HL-60 (cell line): ENCODE results near the gene MTA2.

Experiments
- SPI1 ChIP-seq: IDR thresholded peaks from 2 replicates; pipeline ENCODE4 v1.6.1; 2012; ENCODE audit warnings: low read depth, mild to moderate bottlenecking, borderline replicate concordance
- TF ChIP-seq, protein P1 (sequence below): IDR thresholded peaks from one replicate; pipeline ENCODE4 v1.5.1; 2011; ENCODE audit warnings: low read length, control low read depth, inconsistent platforms; ENCODE audit not compliant: insufficient read depth
- TF ChIP-seq, protein P2 (sequence below): IDR thresholded peaks from 2 replicates; pipeline ENCODE4 v1.6.1; 2012; ENCODE audit warnings: low read depth; ENCODE audit not compliant: insufficient replicate concordance

DNA sequence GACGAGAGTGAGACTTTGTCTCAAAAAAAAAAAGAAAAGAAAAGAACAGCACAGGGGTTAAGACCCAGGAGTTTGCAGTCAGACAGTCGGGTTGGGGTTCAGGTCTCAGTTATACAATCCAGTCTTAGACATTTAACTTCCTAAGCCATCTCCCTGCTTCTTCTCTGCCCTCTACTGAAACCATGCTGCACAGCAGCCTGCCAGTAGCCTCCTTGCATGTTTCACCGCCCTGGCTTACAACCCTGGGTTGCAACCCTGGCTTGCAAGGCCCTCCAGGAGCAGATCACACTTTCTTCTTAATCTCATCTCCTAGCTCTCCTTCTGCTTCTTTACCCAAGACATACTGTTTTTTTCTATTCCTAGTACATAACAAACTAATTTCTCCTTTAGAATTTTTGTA lies 26.0 kb upstream of the MTA2 start:
- TF ChIP-seq, protein P1, sequence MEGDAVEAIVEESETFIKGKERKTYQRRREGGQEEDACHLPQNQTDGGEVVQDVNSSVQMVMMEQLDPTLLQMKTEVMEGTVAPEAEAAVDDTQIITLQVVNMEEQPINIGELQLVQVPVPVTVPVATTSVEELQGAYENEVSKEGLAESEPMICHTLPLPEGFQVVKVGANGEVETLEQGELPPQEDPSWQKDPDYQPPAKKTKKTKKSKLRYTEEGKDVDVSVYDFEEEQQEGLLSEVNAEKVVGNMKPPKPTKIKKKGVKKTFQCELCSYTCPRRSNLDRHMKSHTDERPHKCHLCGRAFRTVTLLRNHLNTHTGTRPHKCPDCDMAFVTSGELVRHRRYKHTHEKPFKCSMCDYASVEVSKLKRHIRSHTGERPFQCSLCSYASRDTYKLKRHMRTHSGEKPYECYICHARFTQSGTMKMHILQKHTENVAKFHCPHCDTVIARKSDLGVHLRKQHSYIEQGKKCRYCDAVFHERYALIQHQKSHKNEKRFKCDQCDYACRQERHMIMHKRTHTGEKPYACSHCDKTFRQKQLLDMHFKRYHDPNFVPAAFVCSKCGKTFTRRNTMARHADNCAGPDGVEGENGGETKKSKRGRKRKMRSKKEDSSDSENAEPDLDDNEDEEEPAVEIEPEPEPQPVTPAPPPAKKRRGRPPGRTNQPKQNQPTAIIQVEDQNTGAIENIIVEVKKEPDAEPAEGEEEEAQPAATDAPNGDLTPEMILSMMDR, result no peak
- TF ChIP-seq, protein P2, sequence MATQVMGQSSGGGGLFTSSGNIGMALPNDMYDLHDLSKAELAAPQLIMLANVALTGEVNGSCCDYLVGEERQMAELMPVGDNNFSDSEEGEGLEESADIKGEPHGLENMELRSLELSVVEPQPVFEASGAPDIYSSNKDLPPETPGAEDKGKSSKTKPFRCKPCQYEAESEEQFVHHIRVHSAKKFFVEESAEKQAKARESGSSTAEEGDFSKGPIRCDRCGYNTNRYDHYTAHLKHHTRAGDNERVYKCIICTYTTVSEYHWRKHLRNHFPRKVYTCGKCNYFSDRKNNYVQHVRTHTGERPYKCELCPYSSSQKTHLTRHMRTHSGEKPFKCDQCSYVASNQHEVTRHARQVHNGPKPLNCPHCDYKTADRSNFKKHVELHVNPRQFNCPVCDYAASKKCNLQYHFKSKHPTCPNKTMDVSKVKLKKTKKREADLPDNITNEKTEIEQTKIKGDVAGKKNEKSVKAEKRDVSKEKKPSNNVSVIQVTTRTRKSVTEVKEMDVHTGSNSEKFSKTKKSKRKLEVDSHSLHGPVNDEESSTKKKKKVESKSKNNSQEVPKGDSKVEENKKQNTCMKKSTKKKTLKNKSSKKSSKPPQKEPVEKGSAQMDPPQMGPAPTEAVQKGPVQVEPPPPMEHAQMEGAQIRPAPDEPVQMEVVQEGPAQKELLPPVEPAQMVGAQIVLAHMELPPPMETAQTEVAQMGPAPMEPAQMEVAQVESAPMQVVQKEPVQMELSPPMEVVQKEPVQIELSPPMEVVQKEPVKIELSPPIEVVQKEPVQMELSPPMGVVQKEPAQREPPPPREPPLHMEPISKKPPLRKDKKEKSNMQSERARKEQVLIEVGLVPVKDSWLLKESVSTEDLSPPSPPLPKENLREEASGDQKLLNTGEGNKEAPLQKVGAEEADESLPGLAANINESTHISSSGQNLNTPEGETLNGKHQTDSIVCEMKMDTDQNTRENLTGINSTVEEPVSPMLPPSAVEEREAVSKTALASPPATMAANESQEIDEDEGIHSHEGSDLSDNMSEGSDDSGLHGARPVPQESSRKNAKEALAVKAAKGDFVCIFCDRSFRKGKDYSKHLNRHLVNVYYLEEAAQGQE, result no peak
- TF ChIP-seq SPI1, result no peak
